Stomach (tissue), 4 donors: ENCODE results near the gene NPAS4.
"Not testable (repeated sequence)": the region's sequence is repeated elsewhere in the genome, so short reads cannot be mapped to it uniquely, and the experiment has no call there.

Experiments
- CTCF ChIP-seq, 7 experiments: fragments of 450-650 bp in 4 of 7; fragments of 200-600 bp in 3 of 7; sonication (generic) in 3 of 7; IDR thresholded peaks; one replicate each; pipeline ENCODE4 v1.5.1; 2016 to 2019; ENCODE audit warnings: antibody characterized with exemption in 7 of 7, control low read depth in 2 of 7, mild to moderate bottlenecking in 1 of 7
- EP300 ChIP-seq: sonication (generic); formaldehyde crosslinking; IDR thresholded peaks from one replicate; pipeline ENCODE4 v1.6.1; 2017; ENCODE audit warnings: antibody characterized with exemption
- POLR2A ChIP-seq, 4 donors: fragments of 450-650 bp; IDR thresholded peaks; one replicate each; pipeline ENCODE4 v1.6.1; 2016; ENCODE audit warnings: antibody characterized with exemption in 4 of 4, control low read depth in 2 of 4, mild to moderate bottlenecking in 1 of 4, moderate library complexity in 1 of 4
- POLR2AphosphoS5 ChIP-seq, 3 donors: sonication (generic); formaldehyde crosslinking; IDR thresholded peaks; one replicate each; pipeline ENCODE4 v1.6.1; 2016; ENCODE audit warnings: antibody characterized with exemption in 3 of 3

GRCh38 chr11:66440101-66440939 lies 19.5 kb downstream of the NPAS4 start:
- not testable (repeated sequence) for TF ChIP-seq POLR2A (IDR thresholded peaks at IDR 0.05); POLR2AphosphoS5 (IDR thresholded peaks at IDR 0.05); CTCF (IDR thresholded peaks at IDR 0.05); EP300
